K562 treated with DMSO at 1 percent for 12 hours (cell line): ENCODE measurements around the gene BTN1A1. TPM values are rescaled to one million over a fixed set of nuclear protein-coding genes. Genes with fewer than 3 reads are reported as not detected.

ENCODE experiments used
- total RNA-seq: library from RNA; unstranded; fragments of 300-600 nt; gene quantifications from 2 replicates; pipeline ENCODE4 v1.2.3, GENCODE V29; 2022; ENCODE audit not compliant: insufficient read depth

The BTN1A1 gene
- not detected in 2 replicates for total RNA-seq

GRCh38 chr6:26500102-26500501, at the start of gene BTN1A1:
Gene BTN1A1 (plus strand): TSS chr6:26500303. CDS start chr6:26501287, 984 bp downstream.

GRCh38 chr6:26457806-26458688, 42.1 kb upstream of the BTN1A1 start, which contains the start of gene BTN2A1:
Gene BTN2A1 (plus strand): TSS chr6:26457955. CDS start chr6:26458637, 682 bp downstream.

GRCh38 chr6:26537846-26538571, 37.9 kb downstream of the BTN1A1 start, which contains the start of gene HMGN4:
Gene HMGN4 (plus strand): TSS chr6:26538366. CDS start chr6:26545207, 6,841 bp downstream.

Other genes starting within 250 kb of the BTN1A1 start
- 3.0 and 4.1 TPM in 2 replicates for gene BTN3A2, start 135.1 kb upstream of the BTN1A1 start, total RNA-seq
- 8.3 and 14.6 TPM in 2 replicates for gene BTN2A2, start 117.2 kb upstream of the BTN1A1 start, total RNA-seq
- 2.9 and 8.7 TPM in 2 replicates for gene BTN3A1, start 98.0 kb upstream of the BTN1A1 start, total RNA-seq
- 1.0 and 5.1 TPM in 2 replicates for gene BTN3A3, start 59.8 kb upstream of the BTN1A1 start, total RNA-seq
- gene BTN2A1, start 42.3 kb upstream of the BTN1A1 start, total RNA-seq, result 10.4 and 23.1 TPM in 2 replicates
- 57.8 and 103 TPM in 2 replicates for gene HMGN4, start 38.1 kb downstream of the BTN1A1 start, total RNA-seq
- gene ABT1, start 96.7 kb downstream of the BTN1A1 start, total RNA-seq, result 34.2 and 37.2 TPM in 2 replicates
- 6.4 and 23.2 TPM in 2 replicates for gene ZNF322, start 159.4 kb downstream of the BTN1A1 start, total RNA-seq